Sciatic nerve (tissue), 2 donors: ENCODE results near the gene LMO2. TPM values are rescaled to one million over a fixed set of nuclear protein-coding genes. Genes with fewer than 3 reads are reported as not detected.
"Not testable (repeated sequence)": the region's sequence is repeated elsewhere in the genome, so short reads cannot be mapped to it uniquely, and the experiment has no call there.

Experiments
- ATAC-seq: fragments of 200-7000 bp; cut with Tn5 transposase; one replicate; pipeline ENCODE4 v1.9.1; 2020; ENCODE audit warnings: mild to moderate bottlenecking, moderate library complexity
- DNase-seq: peaks from one replicate; pipeline ENCODE4 v3.0.0-alpha.2; 2020; ENCODE audit warnings: low spot score
- intact Hi-C: fragments of 100-400 bp; cut with DNase I; formaldehyde crosslinking; loops from one replicate; pipeline ENCODE4 v1.14.2; 2022
- total RNA-seq: library from RNA; stranded (reverse); fragmentation: NEBNext Ultra II Directional; extraction: Animal tissue kit (Norgen Biotek cat#: 25700); gene quantifications from one replicate; pipeline ENCODE4 v1.2.1, GENCODE V29; 2021
- donor health status: DM: no; HTN: no; CAD: no.
- donor health status: DM: no; HTN: no; CAD: no.

The LMO2 gene
- total RNA-seq, 1 donor from 2014 or later: 28.3 TPM

DNA sequence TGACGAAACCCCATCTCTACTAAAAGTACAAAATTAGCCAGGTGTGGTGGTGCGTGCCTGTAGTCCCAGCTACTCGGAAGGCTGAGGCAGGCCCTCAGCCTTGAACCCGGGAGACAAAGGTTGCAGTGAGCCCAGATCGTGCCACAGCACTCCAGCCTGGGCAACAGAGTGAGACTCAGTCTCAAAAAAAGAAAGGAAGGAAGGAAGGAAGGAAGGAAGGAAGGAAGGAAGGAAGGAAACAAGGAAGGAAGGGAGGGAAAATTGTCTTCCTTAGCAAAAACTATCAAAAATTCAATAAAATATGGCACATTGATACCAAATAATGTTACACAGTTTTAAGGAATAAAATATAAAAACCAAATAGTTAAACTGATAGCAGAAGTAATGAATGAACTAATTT is 54.5 kb downstream of the LMO2 start:
- ATAC-seq, DNase-seq, intact Hi-C loops: not testable (repeated sequence)

GRCh38 chr11:33835143-33835878 is 56.6 kb downstream of the LMO2 start:
- ATAC-seq: no peak
- DNase-seq: no peak
- intact Hi-C loops: no loop called here

DNA sequence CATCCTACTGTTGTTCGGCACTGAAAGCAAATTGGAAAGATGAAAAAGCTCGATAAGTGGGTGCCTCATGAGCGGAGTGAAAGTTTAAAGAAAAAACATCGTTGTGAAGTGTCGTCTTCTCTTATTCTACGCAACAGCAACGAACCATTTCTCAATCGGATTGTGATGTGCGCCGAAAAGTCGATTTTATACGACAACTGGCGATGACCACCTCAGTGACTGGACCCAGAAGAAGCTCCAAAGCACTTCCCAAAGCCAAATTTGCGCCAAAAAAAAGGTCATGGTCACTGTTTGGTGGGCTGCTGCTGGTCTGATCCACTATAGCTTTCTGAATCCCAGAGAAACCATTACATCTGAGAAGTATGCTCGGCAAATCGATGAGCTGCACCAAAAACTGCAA is 59.2 kb downstream of the LMO2 start:
- intact Hi-C loops: no loop called here
- DNase-seq (no peak), ATAC-seq (no peak)

- ATAC-seq (no peak), DNase-seq (no peak)
- intact Hi-C loops: no loop called here
Measured at GRCh38 chr11:33830903-33831648, 60.8 kb downstream of the LMO2 start.

DNA sequence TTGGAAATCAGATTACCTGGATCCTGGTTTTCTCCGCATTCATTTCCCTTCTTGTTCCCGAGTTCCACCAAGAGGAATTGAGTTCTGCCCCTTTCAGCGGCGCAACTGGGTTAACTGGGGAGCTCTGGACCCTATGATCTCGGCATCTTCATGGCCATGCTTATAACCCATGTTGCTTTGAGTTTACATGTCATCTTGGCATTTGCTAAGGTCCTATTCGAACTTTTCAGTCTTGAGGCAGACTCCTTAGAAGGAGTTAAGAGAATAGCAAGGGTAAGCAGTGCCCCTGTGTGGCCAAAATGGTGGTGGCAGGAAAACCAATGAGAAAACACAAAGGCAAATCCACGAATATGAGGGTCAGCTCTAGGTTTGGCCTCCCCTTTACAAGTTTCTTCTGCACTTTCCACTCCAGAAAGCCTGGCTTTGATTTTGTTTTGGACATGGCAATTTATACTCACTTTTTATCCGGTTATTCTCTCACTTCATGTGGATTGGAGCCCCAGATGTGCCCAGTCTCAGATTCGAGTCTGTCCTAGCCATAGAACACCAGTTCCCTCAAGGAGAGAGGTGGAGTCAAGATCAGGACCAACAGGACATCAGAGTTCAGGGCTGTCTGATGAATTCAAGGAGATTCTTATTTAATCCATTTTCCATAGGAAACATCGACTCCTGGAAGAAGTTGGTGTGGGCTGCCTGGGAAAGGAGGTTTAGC is 62.3 kb downstream of the LMO2 start:
- peak; percentile 90 for ATAC-seq
- peak; percentile 69 for DNase-seq
- intact Hi-C loops: no loop called here

GRCh38 chr11:33828604-33829429 is 63.1 kb downstream of the LMO2 start:
- DNase-seq (no peak), ATAC-seq (peak; percentile 57)
- intact Hi-C loops: no loop called here

- intact Hi-C loops: no loop called here
- ATAC-seq (no peak), DNase-seq (no peak)
Measured at GRCh38 chr11:33827206-33827605, 64.7 kb downstream of the LMO2 start.

GRCh38 chr11:33825854-33826560 is 65.9 kb downstream of the LMO2 start:
- ATAC-seq: no peak
- intact Hi-C loops: no loop called here
- no peak for DNase-seq

DNA sequence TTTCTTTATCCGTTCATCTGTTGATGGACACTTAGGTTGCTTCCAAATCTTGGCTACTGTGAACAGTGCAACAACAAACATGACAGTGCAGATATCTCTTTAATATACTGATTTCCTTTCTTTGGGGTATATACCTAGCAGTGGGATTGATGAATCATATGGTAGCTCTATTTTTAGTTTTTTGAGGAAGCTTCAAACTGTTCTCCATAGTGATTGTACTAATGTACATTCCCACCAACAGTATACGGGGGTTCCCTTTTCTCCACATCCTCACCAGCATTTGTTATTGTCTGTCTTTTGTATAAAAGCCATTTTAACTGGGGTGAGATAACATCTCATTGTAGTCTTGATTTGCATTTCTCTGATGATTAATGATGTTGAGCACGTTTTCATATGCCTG is 68.9 kb downstream of the LMO2 start:
- DNase-seq, ATAC-seq, intact Hi-C loops: not testable (repeated sequence)

DNA sequence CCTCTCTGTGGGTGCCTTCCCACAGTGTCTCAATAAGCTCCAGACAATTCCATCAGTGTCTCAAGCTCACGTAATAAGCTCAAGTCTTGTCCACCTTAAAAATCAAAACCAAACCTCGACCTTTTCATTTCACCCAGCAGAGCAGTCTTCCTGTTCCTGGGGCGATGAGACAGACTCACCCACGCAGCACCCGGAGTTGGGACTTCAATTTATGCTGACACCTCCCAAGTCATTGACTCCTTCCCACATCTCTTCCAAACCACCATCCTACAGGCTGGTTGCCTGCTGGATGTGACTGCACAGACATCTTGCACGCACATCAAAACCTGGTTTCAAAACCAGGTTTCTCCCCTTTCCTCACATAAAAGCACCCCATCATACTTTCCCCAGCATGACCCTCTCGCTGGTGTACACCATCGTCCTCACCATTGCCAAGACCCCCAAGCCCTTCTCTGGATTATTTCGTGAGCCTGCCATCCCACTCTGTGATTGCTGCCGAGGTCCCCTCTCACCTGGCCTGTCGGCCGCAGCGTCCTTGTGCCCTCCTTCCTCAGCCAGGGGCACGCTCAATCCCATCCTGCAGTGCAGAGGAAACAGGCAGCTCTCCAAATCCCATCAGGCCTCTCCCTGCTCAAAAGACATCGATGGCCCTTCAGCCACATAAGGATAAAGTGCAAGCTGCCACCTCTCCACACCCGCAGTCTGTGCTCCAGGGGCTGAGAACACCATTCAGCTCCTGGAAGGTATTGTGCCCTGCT is 72.4 kb downstream of the LMO2 start:
- ATAC-seq (no peak), DNase-seq (no peak)
- intact Hi-C loops: no loop called here

Other genes with a start within 250 kb of the LMO2 start
- gene C11orf91, start 191.2 kb downstream of the LMO2 start, total RNA-seq: not detected
- 679 TPM for gene CD59, start 155.7 kb downstream of the LMO2 start, total RNA-seq
- 39.2 TPM for gene FBXO3, start 117.6 kb downstream of the LMO2 start, total RNA-seq
- gene CAPRIN1, start 159.7 kb upstream of the LMO2 start, total RNA-seq: 167 TPM
- gene NAT10, start 213.6 kb upstream of the LMO2 start, total RNA-seq: 46.3 TPM